HL-60 (cell line): ENCODE measurements around the gene USP1.

ENCODE experiments used
- DNase-seq, 2 experiments: peaks; one replicate each; pipeline ENCODE4 v3.0.0-alpha.2; 2010 to 2020; ENCODE audit warnings: low read depth in 1 of 2, low spot score in 1 of 2
- H3K27ac ChIP-seq: fragments of 250-450 bp; sonication (Bioruptor Pico); replicated peaks from 2 replicates; pipeline ENCODE4 v1.5.1; 2020; ENCODE audit warnings: mild to moderate bottlenecking, moderate library complexity
- H3K27me3 ChIP-seq: fragments of 250-450 bp; sonication (Bioruptor Pico); 2 replicates; pipeline ENCODE4 v1.5.1; 2021; ENCODE audit warnings: mild to moderate bottlenecking, moderate library complexity; ENCODE audit not compliant: insufficient read depth, poor library complexity, severe bottlenecking
- H3K4me3 ChIP-seq: replicated peaks from 2 replicates; pipeline ENCODE4 v1.5.1; 2011; ENCODE audit warnings: mild to moderate bottlenecking, control low read depth, low read length; ENCODE audit not compliant: insufficient read depth
- CTCF ChIP-seq: IDR thresholded peaks from one replicate; pipeline ENCODE4 v1.5.1; 2011; ENCODE audit warnings: low read length, control low read depth, inconsistent platforms; ENCODE audit not compliant: insufficient read depth
- GABPA ChIP-seq: IDR thresholded peaks from 2 replicates; pipeline ENCODE4 v1.6.1; 2012; ENCODE audit warnings: low read depth
- POLR2AphosphoS5 ChIP-seq: IDR thresholded peaks from 2 replicates; pipeline ENCODE4 v1.6.1; 2012; ENCODE audit warnings: low read depth
- REST ChIP-seq: IDR thresholded peaks from 2 replicates; pipeline ENCODE4 v1.6.1; 2012; ENCODE audit warnings: low read depth; ENCODE audit not compliant: insufficient replicate concordance
- SPI1 ChIP-seq: IDR thresholded peaks from 2 replicates; pipeline ENCODE4 v1.6.1; 2012; ENCODE audit warnings: low read depth, mild to moderate bottlenecking, borderline replicate concordance

The USP1 gene

GRCh38 chr1:62437273-62437940 lies 558 bp downstream of the USP1 start:
- no peaks in the 10 kb centered on the region for H3K27me3 ChIP-seq
- DNase-seq: peak in 1 of 2 experiments; percentile 56
- peak overlapping the region; percentile 88 for H3K4me3 ChIP-seq
- peak overlapping the region; percentile 100 for H3K27ac ChIP-seq
- TF ChIP-seq GABPA: no peak
- no peak for TF ChIP-seq REST

- Histone ChIP-seq H3K27ac (peak overlapping the region; percentile 100), H3K27me3 (no peaks in the 10 kb centered on the region), H3K4me3 (peak overlapping the region; percentile 88)
- TF ChIP-seq GABPA: no peak
- no peak for TF ChIP-seq SPI1
- no peak for TF ChIP-seq POLR2AphosphoS5
- no peak for TF ChIP-seq REST
- no peak for TF ChIP-seq CTCF
- peak in 1 of 2 experiments; percentile 3 for DNase-seq
Observed at GRCh38 chr1:62438163-62438562, 1.3 kb downstream of the USP1 start.

GRCh38 chr1:62439652-62440371 lies 3.0 kb downstream of the USP1 start:
- Histone ChIP-seq H3K4me3 (peak overlapping the region; percentile 88), H3K27ac (peak overlapping the region; percentile 8; the same call in 1 of the 2 replicates), H3K27me3 (no peaks in the 10 kb centered on the region)
- peak in 1 of 2 experiments; percentile 5 for DNase-seq
- TF ChIP-seq REST (no peak), CTCF (no peak), SPI1 (no peak), GABPA (no peak), POLR2AphosphoS5 (no peak)
